Ovary (tissue), 3 donors: Measurements from ENCODE around the gene TENM4.

ENCODE experiments used
- EP300 ChIP-seq: sonication (generic); formaldehyde crosslinking; IDR thresholded peaks from one replicate; pipeline ENCODE4 v1.6.1; 2017; ENCODE audit warnings: antibody characterized with exemption
- POLR2A ChIP-seq: fragments of 450-650 bp; IDR thresholded peaks from one replicate; pipeline ENCODE4 v1.6.1; 2017; ENCODE audit warnings: antibody characterized with exemption, mild to moderate bottlenecking, moderate library complexity
- TF ChIP-seq, protein P1 (sequence below), 3 donors: fragments of 450-650 bp in 2 of 3; fragments of 200-600 bp in 1 of 3; IDR thresholded peaks; one replicate each; pipeline versions ENCODE4 v1.5.1 to v1.8.0; 2016 to 2022; ENCODE audit warnings: antibody characterized with exemption in 3 of 3, mild to moderate bottlenecking in 1 of 3
- donor health status: DM: no; HTN: no; CAD: no.

DNA sequence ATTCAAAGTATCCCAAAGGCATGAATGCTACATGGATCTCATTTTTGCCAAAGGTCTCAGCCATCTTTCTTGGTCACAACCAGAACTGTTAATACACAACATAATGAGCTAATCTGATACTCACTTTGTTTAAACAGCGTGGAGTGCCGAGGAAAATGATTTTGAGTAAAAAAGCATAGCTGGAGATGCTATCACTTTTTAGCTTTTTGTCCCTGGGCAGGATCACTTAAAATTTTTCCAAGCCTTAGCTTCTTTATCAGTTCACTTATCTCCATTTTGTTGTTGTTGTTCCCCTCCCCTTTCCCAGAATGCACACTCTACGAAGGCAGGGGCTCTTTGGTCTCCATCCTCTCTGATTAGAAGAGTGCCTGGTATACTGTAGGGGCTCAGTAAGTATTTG, 636.8 kb downstream of the TENM4 start:
- TF ChIP-seq, protein P1, sequence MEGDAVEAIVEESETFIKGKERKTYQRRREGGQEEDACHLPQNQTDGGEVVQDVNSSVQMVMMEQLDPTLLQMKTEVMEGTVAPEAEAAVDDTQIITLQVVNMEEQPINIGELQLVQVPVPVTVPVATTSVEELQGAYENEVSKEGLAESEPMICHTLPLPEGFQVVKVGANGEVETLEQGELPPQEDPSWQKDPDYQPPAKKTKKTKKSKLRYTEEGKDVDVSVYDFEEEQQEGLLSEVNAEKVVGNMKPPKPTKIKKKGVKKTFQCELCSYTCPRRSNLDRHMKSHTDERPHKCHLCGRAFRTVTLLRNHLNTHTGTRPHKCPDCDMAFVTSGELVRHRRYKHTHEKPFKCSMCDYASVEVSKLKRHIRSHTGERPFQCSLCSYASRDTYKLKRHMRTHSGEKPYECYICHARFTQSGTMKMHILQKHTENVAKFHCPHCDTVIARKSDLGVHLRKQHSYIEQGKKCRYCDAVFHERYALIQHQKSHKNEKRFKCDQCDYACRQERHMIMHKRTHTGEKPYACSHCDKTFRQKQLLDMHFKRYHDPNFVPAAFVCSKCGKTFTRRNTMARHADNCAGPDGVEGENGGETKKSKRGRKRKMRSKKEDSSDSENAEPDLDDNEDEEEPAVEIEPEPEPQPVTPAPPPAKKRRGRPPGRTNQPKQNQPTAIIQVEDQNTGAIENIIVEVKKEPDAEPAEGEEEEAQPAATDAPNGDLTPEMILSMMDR (IDR thresholded peaks at IDR 0.05): no peak
- no peak for TF ChIP-seq POLR2A
- no peak for TF ChIP-seq EP300
